H1 (cell line): ENCODE measurements around the gene EOLA1. TPM values are rescaled to one million over a fixed set of nuclear protein-coding genes. Genes with fewer than 3 reads are reported as not detected.

Experiments used
- CHD2 ChIP-seq: IDR thresholded peaks from 2 replicates; pipeline ENCODE4 v1.6.1; 2012; ENCODE audit warnings: low read length, improper control_type of control experiment
- CREB1 ChIP-seq: IDR thresholded peaks from 2 replicates; pipeline ENCODE4 v1.6.1; 2012; ENCODE audit warnings: inconsistent platforms
- CTCF ChIP-seq, 3 experiments: IDR thresholded peaks; 1 replicate in 2 of 3; 2 replicates in 1 of 3; pipeline versions ENCODE4 v1.5.1 to v1.6.1; 2011; ENCODE audit warnings: low read length in 3 of 3, mild to moderate bottlenecking in 3 of 3, inconsistent platforms in 2 of 3, low read depth in 1 of 3, moderate library complexity in 1 of 3; ENCODE audit not compliant: insufficient read depth in 1 of 3; ENCODE audit errors: control extremely low read depth in 1 of 3
- EP300 ChIP-seq, 2 experiments: IDR thresholded peaks; 1 replicate in 1 of 2; 2 replicates in 1 of 2; pipeline ENCODE4 v1.6.1; 2011 to 2012; ENCODE audit warnings: low read depth in 2 of 2, low read length in 2 of 2, mild to moderate bottlenecking in 2 of 2, borderline replicate concordance in 1 of 2, inconsistent platforms in 1 of 2, moderate library complexity in 1 of 2
- KDM5A ChIP-seq: fragments of 200-600 bp; IDR thresholded peaks from 2 replicates; pipeline ENCODE4 v1.7.1; 2012; ENCODE audit warnings: mild to moderate bottlenecking, low read length, inconsistent platforms, mixed read lengths
- PHF8 ChIP-seq: fragments of 200-600 bp; sonication (generic); conservative IDR thresholded peaks from 2 replicates; pipeline ENCODE4 v1.7.1; 2012; ENCODE audit warnings: low read depth, mild to moderate bottlenecking, inconsistent platforms, low read length, moderate library complexity
- SAP30 ChIP-seq: fragments of 300-600 bp; sonication (generic); IDR thresholded peaks from 2 replicates; pipeline ENCODE4 v1.7.1; 2012; ENCODE audit warnings: low read length, moderate library complexity, mild to moderate bottlenecking, inconsistent platforms; ENCODE audit not compliant: insufficient read depth, insufficient replicate concordance
- SIN3A ChIP-seq, 2 experiments: IDR thresholded peaks in 1 of 2; conservative IDR thresholded peaks in 1 of 2; 2 replicates each; pipeline ENCODE4 v1.6.1; 2011 to 2012; ENCODE audit warnings: low read length in 2 of 2, improper control_type of control experiment in 1 of 2, low read depth in 1 of 2, mild to moderate bottlenecking in 1 of 2
- polyA plus RNA-seq, 7 experiments: library from polyadenylated mRNA; depleted of rRNA in 3 of 7; stranded (reverse) in 5 of 7; unstranded in 2 of 7; fragments of >200 nt in 5 of 7; fragments of 200-250 nt in 2 of 7; gene quantifications; 1 replicate in 5 of 7; 2 replicates in 1 of 7; 4 replicates in 1 of 7; pipeline versions ENCODE4 v1.2.1 to v1.2.3, GENCODE V29; 2011 to 2013; ENCODE audit warnings: missing spikeins in 2 of 7, mixed read lengths in 2 of 7
- total RNA-seq: library from RNA; stranded (reverse); fragmentation: NEBNext Ultra II Directional; extraction: Animal tissue kit (Norgen Biotek cat#: 25700); gene quantifications from 2 replicates; pipeline ENCODE4 v1.2.1, GENCODE V29; 2021

EOLA1 gene
- total and polyA plus RNA-seq, 2 of the 8 experiments (the other 6 are each of a cell fraction or from before 2014, with no cell fraction given): 5.4 to 7.6 TPM

DNA sequence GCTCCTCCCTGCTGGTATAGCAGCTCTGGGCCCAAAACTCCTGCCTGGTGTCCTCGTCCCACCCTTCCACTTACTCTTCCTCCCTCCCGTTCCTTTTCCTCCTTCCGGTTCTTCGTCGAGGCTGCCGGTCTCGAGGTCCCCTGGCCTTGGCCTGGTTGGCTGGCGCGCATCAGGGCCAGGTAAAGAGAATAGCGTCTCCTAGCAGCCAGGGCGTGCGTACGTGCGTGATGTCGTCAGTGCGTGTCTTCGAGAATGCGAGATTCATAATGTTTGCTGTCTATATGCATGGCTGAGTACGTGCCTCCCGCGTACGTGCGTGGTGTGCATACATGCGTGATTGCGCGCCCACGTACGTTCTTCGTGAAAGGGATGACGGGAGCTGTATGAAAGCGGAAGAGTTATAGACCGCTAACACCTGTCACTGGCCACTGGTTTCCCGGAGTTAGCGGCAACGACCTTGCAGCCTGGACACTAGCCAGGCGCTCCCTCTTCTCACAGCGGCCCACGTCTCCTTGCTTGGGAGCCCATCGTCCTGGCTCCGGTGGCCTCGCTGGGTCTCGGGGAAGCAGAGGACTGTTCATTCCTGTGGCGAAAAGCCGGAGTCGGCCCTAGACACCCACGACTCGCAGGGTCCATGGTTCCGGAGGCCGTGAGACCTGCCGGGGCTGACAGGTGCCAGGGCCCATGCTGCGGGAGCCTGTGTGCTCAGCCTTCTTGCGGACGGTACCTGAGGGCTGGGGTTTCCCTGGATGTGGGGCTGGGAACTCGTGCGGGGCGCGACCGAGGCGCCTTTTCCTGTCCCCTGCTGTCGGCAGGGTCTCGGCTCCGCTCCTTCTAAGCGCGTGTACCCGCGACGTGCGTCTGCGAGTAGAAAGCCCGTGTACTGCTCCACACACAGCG is at the start of gene EOLA1 (continued):
- TF ChIP-seq KDM5A (no peak), SAP30 (peak; percentile 72), PHF8 (peak; percentile 28; the same call in 1 of the 2 replicates), EP300 (IDR thresholded peaks at IDR 0.05; ENCODE audit: borderline replicate concordance in 1 of 2, low read depth in 2 of 2, low read length in 2 of 2) (no peak), CTCF (IDR thresholded peaks at IDR 0.05; ENCODE audit: control extremely low read depth in 1 of 3, insufficient read depth in 1 of 3, low read depth in 1 of 3, low read length in 3 of 3) (no peak), SIN3A (conservative IDR thresholded peaks at IDR 0.05 in 1 of 2, IDR thresholded peaks at IDR 0.05 in 1 of 2; ENCODE audit: low read depth in 1 of 2, low read length in 2 of 2) (0 out of 4 replicates have a peak, but pooled peaks of 1 of the 2 experiments have one; percentile 67), CHD2 (no peak), CREB1 (peak; percentile 75)
